Epithelial cell of umbilical artery (primary cell): ENCODE measurements around the gene KATNAL2. TPM values are rescaled to one million over a fixed set of nuclear protein-coding genes. Genes with fewer than 3 reads are reported as not detected.

ENCODE experiments used
- total RNA-seq: library from RNA; depleted of rRNA; stranded (reverse); fragments of >200 nt; gene quantifications from 2 replicates; pipeline ENCODE4 v1.2.3, GENCODE V29; 2014

The KATNAL2 gene, protein sequence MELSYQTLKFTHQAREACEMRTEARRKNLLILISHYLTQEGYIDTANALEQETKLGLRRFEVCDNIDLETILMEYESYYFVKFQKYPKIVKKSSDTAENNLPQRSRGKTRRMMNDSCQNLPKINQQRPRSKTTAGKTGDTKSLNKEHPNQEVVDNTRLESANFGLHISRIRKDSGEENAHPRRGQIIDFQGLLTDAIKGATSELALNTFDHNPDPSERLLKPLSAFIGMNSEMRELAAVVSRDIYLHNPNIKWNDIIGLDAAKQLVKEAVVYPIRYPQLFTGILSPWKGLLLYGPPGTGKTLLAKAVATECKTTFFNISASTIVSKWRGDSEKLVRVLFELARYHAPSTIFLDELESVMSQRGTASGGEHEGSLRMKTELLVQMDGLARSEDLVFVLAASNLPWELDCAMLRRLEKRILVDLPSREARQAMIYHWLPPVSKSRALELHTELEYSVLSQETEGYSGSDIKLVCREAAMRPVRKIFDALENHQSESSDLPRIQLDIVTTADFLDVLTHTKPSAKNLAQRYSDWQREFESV
- 0.32 and 1.1 TPM in 2 replicates for total RNA-seq

GRCh38 chr18:46917108-46917802 lies at the start of gene KATNAL2, which contains the start of gene PIAS2:
Gene KATNAL2, plus strand, starts transcription at chr18:46917602. Its CDS starts 29,271 bp downstream, at chr18:46946873.
Gene PIAS2, minus strand, starts transcription at chr18:46917507. Its CDS starts 162 bp downstream, at chr18:46917345.

GRCh38 chr18:47035156-47035671 lies 117.8 kb downstream of the KATNAL2 start, which contains the start of gene ELOA2:
Gene ELOA2, minus strand, starts transcription at chr18:47035621. Its CDS starts 357 bp downstream, at chr18:47035264.

DNA sequence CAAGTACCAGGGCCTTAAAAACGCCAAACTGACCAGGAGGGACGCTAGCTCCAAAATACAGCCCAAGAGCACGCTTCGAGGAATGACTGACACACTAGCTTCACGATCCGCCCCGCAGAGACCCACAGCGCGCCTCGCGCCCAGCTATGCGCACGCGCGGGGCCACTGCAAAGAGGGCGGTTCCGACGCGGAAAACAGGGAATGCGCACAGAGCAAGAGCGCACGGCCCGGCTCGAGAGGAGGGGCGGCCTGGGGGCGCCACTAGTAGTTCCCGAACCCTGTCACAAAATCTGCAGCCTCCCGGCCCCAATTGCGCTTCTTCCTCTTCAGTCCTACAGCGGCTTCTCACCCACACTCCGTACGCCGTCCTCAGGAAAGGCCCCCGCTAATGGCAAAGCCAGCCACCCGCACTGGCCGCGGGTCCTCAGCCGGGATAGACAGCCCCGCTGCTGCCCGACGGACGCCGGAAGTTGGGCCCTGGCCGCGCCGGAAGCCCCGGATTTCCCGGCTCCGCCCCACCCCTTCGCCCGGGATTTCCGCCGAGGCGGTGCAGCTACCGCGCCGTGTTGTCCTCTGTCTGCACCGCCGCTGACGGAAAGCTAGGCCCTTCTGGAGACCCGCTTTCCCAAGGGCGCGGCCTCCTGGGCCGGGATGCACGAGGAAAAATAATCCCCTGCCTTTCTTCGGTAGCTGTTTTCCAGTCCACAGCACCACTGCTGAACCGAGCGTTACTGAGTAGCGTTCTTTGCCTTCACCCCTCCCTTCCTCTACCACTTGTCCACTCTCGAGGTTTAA lies 232.8 kb downstream of the KATNAL2 start, which contains the start of gene HDHD2:
Gene HDHD2, minus strand, starts transcription at position 472 of the 795 bp plus-strand sequence. CDS start 14,061 bp downstream, outside the sequence.

Other genes starting within 250 kb of the KATNAL2 start
- gene ST8SIA5, start 160.5 kb upstream of the KATNAL2 start, total RNA-seq, result under 0.01 TPM in 1 of 2 replicates, not detected in the other
- 10.7 and 13.7 TPM in 2 replicates for gene PIAS2, start 95 bp upstream of the KATNAL2 start, total RNA-seq
- not detected in 2 replicates for gene ELOA2, start 118.0 kb downstream of the KATNAL2 start, total RNA-seq
- gene HDHD2, start 232.9 kb downstream of the KATNAL2 start, total RNA-seq, result 9.4 and 15.8 TPM in 2 replicates